GM12878 (cell line): ENCODE results near the gene GPR176. TPM values are rescaled to one million over a fixed set of nuclear protein-coding genes. Genes with fewer than 3 reads are reported as not detected.
A peak's percentile ranks its signal among the peaks of the same experiment; 100 is the strongest.

Experiments
- ATAC-seq: fragments of 200-7000 bp; cut with Tn5 transposase; 3 replicates; pipeline ENCODE4 v1.9.1; 2020; ENCODE audit warnings: mild to moderate bottlenecking, moderate library complexity
- BruUV-seq: library from RNA; stranded (reverse); fragments of 400-500 nt; replicated peaks from 2 replicates; lab custom pipeline; 2021; lab: Mats Ljungman, UMichigan
- CTCF ChIA-PET: fragments of 300-600 bp; sonication (Branson Sonifier 250); formaldehyde crosslinking; extraction: SDS; loops from one replicate; lab custom pipeline; 2021; ENCODE audit warnings: inconsistent platforms; lab: Yijun Ruan, JAX
- POLR2A ChIA-PET: fragments of 350-600 bp; formaldehyde crosslinking; extraction: SDS; loops from one replicate; lab custom pipeline; 2021; ENCODE audit warnings: inconsistent platforms; lab: Charles Lee
- RAD21 ChIA-PET: fragments of 300-600 bp; sonication (Branson Sonifier 250); formaldehyde crosslinking; loops from one replicate; lab custom pipeline; 2023; ENCODE audit warnings: antibody characterized with exemption; ENCODE audit not compliant: unreplicated experiment; lab: Charles Lee
- SMC1A ChIA-PET: fragments of 300-600 bp; sonication (Branson Sonifier 250); formaldehyde crosslinking; loops from one replicate; lab custom pipeline; 2023; ENCODE audit not compliant: unreplicated experiment, uncharacterized antibody; lab: Charles Lee
- DNase-seq: peaks from one replicate; pipeline ENCODE4 v3.0.0-alpha.2; 2011; ENCODE audit warnings: low read depth, low spot score
- FAIRE-seq: peaks from 3 replicates; lab custom pipeline; 2011; peaks lifted over from hg19 to GRCh38; lab: Jason Lieb, UNC
- H2AFZ ChIP-seq: 2 replicates; pipeline ENCODE4 v1.6.0; 2011; ENCODE audit warnings: low read depth, low read length, control low read depth; ENCODE audit not compliant: control insufficient read depth
- H3K27ac ChIP-seq: 2 replicates; pipeline ENCODE4 v1.5.1; 2011; ENCODE audit warnings: control low read depth; ENCODE audit not compliant: control insufficient read depth, insufficient read depth
- H3K27me3 ChIP-seq, 2 experiments: replicated peaks in 1 of 2; 2 replicates each; pipeline versions ENCODE4 v1.6.0 to v1.6.1; 2011; ENCODE audit warnings: low read length in 1 of 2; ENCODE audit not compliant: control insufficient read depth in 2 of 2, insufficient read depth in 2 of 2
- H3K36me3 ChIP-seq, 2 experiments: 2 replicates each; pipeline ENCODE4 v1.5.1; 2011; ENCODE audit warnings: low read length in 1 of 2; ENCODE audit not compliant: control insufficient read depth in 2 of 2, insufficient read depth in 2 of 2
- H3K4me1 ChIP-seq: 2 replicates; pipeline ENCODE4 v1.6.1; 2011; ENCODE audit warnings: mild to moderate bottlenecking, low read length, moderate library complexity, mixed read lengths; ENCODE audit not compliant: control insufficient read depth, insufficient read depth
- H3K4me2 ChIP-seq: 2 replicates; pipeline ENCODE4 v1.6.0; 2011; ENCODE audit warnings: control low read depth; ENCODE audit not compliant: control insufficient read depth, insufficient read depth
- H3K4me3 ChIP-seq: fragments of 200-600 bp; sonication (generic); 2 replicates; pipeline ENCODE4 v1.5.1; 2016
- H3K79me2 ChIP-seq: 2 replicates; pipeline ENCODE4 v1.6.0; 2011; ENCODE audit warnings: low read length; ENCODE audit not compliant: control insufficient read depth, insufficient read depth
- H3K9ac ChIP-seq: 2 replicates; pipeline ENCODE4 v1.8.0; 2011; ENCODE audit warnings: low read length, control low read depth, mixed read lengths; ENCODE audit not compliant: control insufficient read depth, insufficient read depth
- H3K9me3 ChIP-seq: replicated peaks from 3 replicates; pipeline ENCODE4 v1.5.1; 2011; ENCODE audit warnings: mild to moderate bottlenecking, low read length; ENCODE audit not compliant: control insufficient read depth, insufficient read depth
- H4K20me1 ChIP-seq: 2 replicates; pipeline ENCODE4 v1.6.0; 2011; ENCODE audit not compliant: control insufficient read depth, insufficient read depth
- EP300 ChIP-seq, 2 experiments: fragments of 150-350 bp in 1 of 2; IDR thresholded peaks; 2 replicates each; pipeline ENCODE4 v1.6.1; 2011 to 2012; ENCODE audit warnings: low read depth in 2 of 2, low read length in 2 of 2, borderline replicate concordance in 1 of 2, improper control_type of control experiment in 1 of 2, inconsistent platforms in 1 of 2; ENCODE audit not compliant: control insufficient read depth in 1 of 2
- GABPA ChIP-seq: IDR thresholded peaks from 2 replicates; pipeline ENCODE4 v1.6.1; 2014; ENCODE audit warnings: antibody characterized with exemption, low read depth, mild to moderate bottlenecking, inconsistent platforms
- GATAD2B ChIP-seq: fragments of 450-650 bp; conservative IDR thresholded peaks from 2 replicates; pipeline ENCODE4 v1.6.1; 2017; ENCODE audit warnings: low read depth, mild to moderate bottlenecking, moderate library complexity
- HCFC1 ChIP-seq: fragments of 150-350 bp; IDR thresholded peaks from 2 replicates; pipeline ENCODE4 v1.6.1; 2014; ENCODE audit warnings: low read length
- IKZF2 ChIP-seq, 2 experiments: fragments of 450-650 bp; IDR thresholded peaks; 2 replicates each; pipeline ENCODE4 v1.6.1; 2017; ENCODE audit warnings: mild to moderate bottlenecking in 2 of 2, moderate library complexity in 2 of 2
- JUNB ChIP-seq: IDR thresholded peaks from 2 replicates; pipeline ENCODE4 v1.6.1; 2016; ENCODE audit warnings: antibody characterized with exemption, mild to moderate bottlenecking
- MYC ChIP-seq: IDR thresholded peaks from 2 replicates; pipeline ENCODE4 v1.6.1; 2011; ENCODE audit warnings: mild to moderate bottlenecking, low read length, moderate library complexity, inconsistent platforms; ENCODE audit not compliant: insufficient read depth, insufficient replicate concordance, insufficient read length, severe bottlenecking
- NFXL1 ChIP-seq: fragments of 450-650 bp; IDR thresholded peaks from 2 replicates; pipeline ENCODE4 v1.6.1; 2017; ENCODE audit warnings: antibody characterized with exemption, mild to moderate bottlenecking, borderline replicate concordance
- PBX3 ChIP-seq: IDR thresholded peaks from 2 replicates; pipeline ENCODE4 v1.6.1; 2011; ENCODE audit warnings: mild to moderate bottlenecking, low read depth, low read length, moderate library complexity; ENCODE audit not compliant: insufficient replicate concordance
- POLR2A ChIP-seq: IDR thresholded peaks from 2 replicates; pipeline ENCODE4 v1.6.1; 2011; ENCODE audit warnings: low read depth, mild to moderate bottlenecking, low read length
- REST ChIP-seq: IDR thresholded peaks from 2 replicates; pipeline ENCODE4 v1.6.1; 2012; ENCODE audit warnings: mild to moderate bottlenecking, low read depth, low read length
- SPI1 ChIP-seq: IDR thresholded peaks from 2 replicates; pipeline ENCODE4 v1.6.1; 2011; ENCODE audit warnings: low read depth, mild to moderate bottlenecking, low read length, moderate library complexity, borderline replicate concordance; ENCODE audit not compliant: insufficient read depth
- TCF3 ChIP-seq: IDR thresholded peaks from 2 replicates; pipeline ENCODE4 v1.6.1; 2012; ENCODE audit warnings: low read depth, mild to moderate bottlenecking, low read length, borderline replicate concordance; ENCODE audit not compliant: insufficient read depth
- ZBTB4 ChIP-seq: fragments of 450-650 bp; formaldehyde crosslinking; IDR thresholded peaks from 2 replicates; pipeline ENCODE4 v1.4.0; 2022; ENCODE audit warnings: mild to moderate bottlenecking, moderate library complexity
- WGBS: methylation state at CpG from one replicate; pipeline ENCODE4 v1.1.6; 2016; ENCODE audit warnings: low lambda C conversion rate; ENCODE audit not compliant: insufficient replicate concordance, insufficient coverage; ENCODE audit errors: missing lambda C conversion rate; 5-methylcytosine and 5-hydroxymethylcytosine counted together
- in situ Hi-C: fragments of 300-500 bp; cut with MboI; formaldehyde crosslinking; loops from 9 replicates; pipeline ENCODE4 v1.14.3; 2018; ENCODE audit warnings: mixed read lengths
- intact Hi-C: fragments of 100-400 bp; cut with micrococcal nuclease; formaldehyde crosslinking; loops from one replicate; pipeline ENCODE4 v1.14.2; 2022; ENCODE audit not compliant: unreplicated experiment
- polyA plus RNA-seq, 11 experiments: library from polyadenylated mRNA; depleted of rRNA in 4 of 11; unstranded in 6 of 11; stranded (reverse) in 5 of 11; fragments of >200 nt; fragmentation: Nextera tagmentation in 4 of 11; fragmentation: Illumina TruSeq in 1 of 11; extraction: Ambion mirVana in 4 of 11; extraction: Trizol in 1 of 11; gene quantifications; 1 replicate in 1 of 11; 2 replicates in 10 of 11; pipeline versions ENCODE4 v1.2.1 to v1.2.3, GENCODE V29; 2011 to 2016; ENCODE audit warnings: inconsistent platforms in 2 of 11, missing spikeins in 2 of 11, low read depth in 1 of 11
- total RNA-seq, 4 experiments: library from RNA; depleted of rRNA in 3 of 4; stranded (reverse); fragments of >200 nt in 3 of 4; fragmentation: Illumina TruSeq in 1 of 4; extraction: Trizol in 1 of 4; gene quantifications; 2 replicates each; pipeline versions ENCODE4 v1.2.1 to v1.2.3, GENCODE V29; 2013 to 2021

The GPR176 gene
- total and polyA plus RNA-seq, 10 of the 15 experiments (the other 5 are each of a cell fraction or from before 2014, with no cell fraction given) = 0.02 to 0.33 (median 0.16) TPM; not detected in 4

- no peaks in the 10 kb centered on the region for H3K36me3 ChIP-seq
- intact Hi-C loops (loop anchor here (1.0 kb wide), 1 partner anchor 74 kb away; no protein-coding TSS in a partner anchor), in situ Hi-C loops (no loop called here)
- H2AFZ ChIP-seq = peak overlapping the region; percentile 72
- no peaks in the 10 kb centered on the region for H3K79me2 ChIP-seq
- no peak overlapping the region for H3K9ac ChIP-seq
- no peak overlapping the region for H3K27ac ChIP-seq
- DNase-seq (no peak), ATAC-seq (peak; percentile 96), FAIRE-seq (peak; percentile 89)
- CTCF ChIA-PET = interaction anchor here (0.8 to 4.8 kb wide), 10 partner anchors 13 to 168 kb away, joined by 3 to 50 read pairs (median 4); no protein-coding TSS in a partner anchor
- RAD21 ChIA-PET = interaction anchor here (1.6 kb wide), 1 partner anchor 72 kb away, joined by 10 read pairs; no protein-coding TSS in a partner anchor
- H4K20me1 ChIP-seq = no peaks in the 10 kb centered on the region
- no peaks in the 10 kb centered on the region for H3K9me3 ChIP-seq
- H3K4me3 ChIP-seq = no peak overlapping the region
- peaks cover 5% of the 10 kb centered on the region; the same call in 1 of the 2 replicates for H3K4me1 ChIP-seq
- H3K4me2 ChIP-seq = no peak overlapping the region
- SMC1A ChIA-PET = interaction anchor here (0.7 to 5.5 kb wide), 4 partner anchors 14 to 179 kb away, joined by 3 to 37 read pairs (median 16); no protein-coding TSS in a partner anchor
- no TSS peak for BruUV-seq
- POLR2A ChIA-PET = no interaction called here
- 34% methylated on average over 19 of the region's 19 CpGs for WGBS
- H3K27me3 ChIP-seq = no peaks in the 10 kb centered on the region; a peak in 1 of 4 replicates
- no peak for TF ChIP-seq TCF3
- no peak for TF ChIP-seq IKZF2 (IDR thresholded peaks at IDR 0.05)
- TF ChIP-seq GABPA = no peak
- TF ChIP-seq PBX3 = no peak
- no peak for TF ChIP-seq GATAD2B
- TF ChIP-seq POLR2A = no peak
- TF ChIP-seq EP300 (IDR thresholded peaks at IDR 0.05; ENCODE audit: borderline replicate concordance in 1 of 2, control insufficient read depth in 1 of 2, low read depth in 2 of 2, low read length in 2 of 2) = no peak
- peak; percentile 43; the same call in 1 of the 2 replicates for TF ChIP-seq SPI1
- TF ChIP-seq NFXL1 = no peak
- TF ChIP-seq JUNB = no peak
- no peak for TF ChIP-seq ZBTB4 (CRISPR knock-in tag)
- TF ChIP-seq REST = no peak
- TF ChIP-seq HCFC1 = no peak
- no peak for TF ChIP-seq MYC
These were observed 118.3 kb downstream of the GPR176 start for GRCh38 chr15:39801641-39802309.
